ENCODE data around the gene CEP152.
"Not testable (repeated sequence)": the region's sequence is repeated elsewhere in the genome, so short reads cannot be mapped to it uniquely, and the experiment has no call there.

The CEP152 gene

DNA sequence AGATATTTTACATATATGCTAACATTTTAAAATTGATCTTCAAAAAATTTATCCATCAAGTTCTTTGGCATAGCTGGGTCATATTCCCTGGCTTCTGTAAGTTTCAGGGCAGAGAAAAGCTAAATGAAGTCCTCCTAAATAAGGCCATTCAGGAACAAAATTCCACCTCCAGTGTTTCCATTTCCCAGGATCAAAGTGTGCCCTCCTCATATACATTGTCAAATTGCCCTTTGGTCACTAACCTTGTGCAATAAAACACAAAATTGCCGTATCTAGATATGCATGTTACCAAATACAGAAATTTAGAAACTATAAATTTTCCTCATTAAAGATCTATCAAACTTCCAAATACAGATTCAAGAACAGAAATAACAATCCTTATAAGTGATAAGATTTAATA is 10.6 kb downstream of the CEP152 start:
- no peak for TF ChIP-seq CTCF (IDR thresholded peaks at IDR 0.05; ENCODE audit: insufficient read depth, low read depth, low read length, missing control alignments)
- no peak overlapping the region for H3K4me3 ChIP-seq (ENCODE audit: low read depth, low read length)

GRCh38 chr15:48798319-48798718 is 12.6 kb downstream of the CEP152 start:
- no peak overlapping the region for H3K4me3 ChIP-seq (ENCODE audit: low read depth, low read length)
- DNase-seq (ENCODE audit: low read depth): no peak
- no peak for TF ChIP-seq CTCF (IDR thresholded peaks at IDR 0.05; ENCODE audit: insufficient read depth, low read depth, low read length, missing control alignments)

More for the DNA sequence above, 10.6 kb downstream of the CEP152 start:
- no peak for DNase-seq (ENCODE audit: low read depth)

GRCh38 chr15:48796930-48797329 is 13.9 kb downstream of the CEP152 start:
- peak; percentile 14 for DNase-seq (ENCODE audit: low read depth)
- H3K4me3 ChIP-seq (ENCODE audit: low read depth, low read length): no peak overlapping the region
- no peak for TF ChIP-seq CTCF (IDR thresholded peaks at IDR 0.05; ENCODE audit: insufficient read depth, low read depth, low read length, missing control alignments)

- no peak for DNase-seq (ENCODE audit: low read depth)
- no peak for TF ChIP-seq CTCF (IDR thresholded peaks at IDR 0.05; ENCODE audit: insufficient read depth, low read depth, low read length, missing control alignments)
- no peak overlapping the region for H3K4me3 ChIP-seq (ENCODE audit: low read depth, low read length)
Measured at GRCh38 chr15:48796521-48796920, 14.3 kb downstream of the CEP152 start.

DNA sequence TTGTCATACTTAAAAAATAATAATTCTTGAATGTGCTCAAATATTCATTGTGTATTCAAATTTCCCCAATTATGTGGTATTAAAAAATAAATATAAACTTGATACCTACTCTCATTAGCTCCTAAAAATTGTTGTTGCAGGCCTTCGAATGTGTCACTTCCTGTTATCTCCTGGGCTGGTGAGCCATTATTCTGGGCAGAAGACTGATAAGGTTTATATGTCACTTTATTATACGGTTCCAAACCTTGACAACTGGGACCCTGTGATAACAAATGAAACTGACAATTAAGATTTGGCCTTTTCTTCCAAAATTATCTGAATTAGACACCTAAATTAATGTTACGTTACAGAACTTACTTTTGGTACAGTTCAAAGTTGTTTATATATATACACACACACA is 15.0 kb downstream of the CEP152 start:
- no peak overlapping the region for H3K4me3 ChIP-seq (ENCODE audit: low read depth, low read length)
- TF ChIP-seq CTCF (IDR thresholded peaks at IDR 0.05; ENCODE audit: insufficient read depth, low read depth, low read length, missing control alignments): no peak
- DNase-seq (ENCODE audit: low read depth): no peak

GRCh38 chr15:48794697-48795134 is 16.2 kb downstream of the CEP152 start:
- peak; percentile 72 for DNase-seq (ENCODE audit: low read depth)
- peak overlapping the region; percentile 52 for H3K4me3 ChIP-seq (ENCODE audit: low read depth, low read length)
- TF ChIP-seq CTCF (IDR thresholded peaks at IDR 0.05; ENCODE audit: insufficient read depth, low read depth, low read length, missing control alignments): no peak

- DNase-seq (ENCODE audit: low read depth): no peak
- H3K4me3 ChIP-seq (ENCODE audit: low read depth, low read length): no peak overlapping the region
- no peak for TF ChIP-seq CTCF (IDR thresholded peaks at IDR 0.05; ENCODE audit: insufficient read depth, low read depth, low read length, missing control alignments)
Measured at GRCh38 chr15:48792408-48792807, 18.5 kb downstream of the CEP152 start.

DNA sequence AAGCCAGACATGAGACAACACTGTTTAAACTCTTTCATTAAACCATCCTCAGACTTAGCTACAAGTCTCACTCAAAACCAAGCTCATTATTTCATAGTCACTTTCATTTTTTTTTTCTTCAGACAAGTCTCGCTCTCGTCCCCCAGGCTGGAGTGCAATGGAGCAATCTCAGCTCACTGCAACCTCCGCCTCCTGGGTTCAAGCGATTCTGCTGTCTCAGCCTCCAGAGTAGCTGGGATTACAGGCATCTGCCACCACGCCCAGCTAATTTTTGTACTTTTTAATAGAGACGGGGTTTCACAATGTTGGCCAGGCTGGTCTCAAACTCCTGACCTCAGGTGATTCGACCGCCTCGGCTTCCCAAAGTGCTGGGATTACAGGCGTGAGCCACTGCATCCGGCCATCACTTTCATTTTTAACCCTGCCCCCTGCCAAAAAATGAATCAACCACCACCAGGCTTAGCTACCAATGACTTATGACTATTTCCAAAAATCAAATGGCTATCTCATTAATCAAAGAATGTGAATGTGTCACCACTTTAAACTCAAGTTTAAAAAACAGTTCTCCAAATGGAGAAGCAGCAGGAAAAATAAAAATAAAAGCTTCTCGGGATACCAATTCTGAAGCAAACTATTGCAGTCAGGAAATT is 20.3 kb downstream of the CEP152 start:
- not testable (repeated sequence) for H3K4me3 ChIP-seq (ENCODE audit: low read depth, low read length); DNase-seq (ENCODE audit: low read depth)

Data from GM12865 (cell line).